Measurements from ENCODE around the gene FLOT1. TPM values are rescaled to one million over a fixed set of nuclear protein-coding genes. Genes with fewer than 3 reads are reported as not detected.
A peak's percentile ranks its signal among the peaks of the same experiment; 100 is the strongest.

Gene FLOT1
- total and polyA plus RNA-seq, 2 of the 13 experiments (the other 11 are each of a cell fraction or from before 2014, with no cell fraction given) = 82.3 to 130 TPM

DNA sequence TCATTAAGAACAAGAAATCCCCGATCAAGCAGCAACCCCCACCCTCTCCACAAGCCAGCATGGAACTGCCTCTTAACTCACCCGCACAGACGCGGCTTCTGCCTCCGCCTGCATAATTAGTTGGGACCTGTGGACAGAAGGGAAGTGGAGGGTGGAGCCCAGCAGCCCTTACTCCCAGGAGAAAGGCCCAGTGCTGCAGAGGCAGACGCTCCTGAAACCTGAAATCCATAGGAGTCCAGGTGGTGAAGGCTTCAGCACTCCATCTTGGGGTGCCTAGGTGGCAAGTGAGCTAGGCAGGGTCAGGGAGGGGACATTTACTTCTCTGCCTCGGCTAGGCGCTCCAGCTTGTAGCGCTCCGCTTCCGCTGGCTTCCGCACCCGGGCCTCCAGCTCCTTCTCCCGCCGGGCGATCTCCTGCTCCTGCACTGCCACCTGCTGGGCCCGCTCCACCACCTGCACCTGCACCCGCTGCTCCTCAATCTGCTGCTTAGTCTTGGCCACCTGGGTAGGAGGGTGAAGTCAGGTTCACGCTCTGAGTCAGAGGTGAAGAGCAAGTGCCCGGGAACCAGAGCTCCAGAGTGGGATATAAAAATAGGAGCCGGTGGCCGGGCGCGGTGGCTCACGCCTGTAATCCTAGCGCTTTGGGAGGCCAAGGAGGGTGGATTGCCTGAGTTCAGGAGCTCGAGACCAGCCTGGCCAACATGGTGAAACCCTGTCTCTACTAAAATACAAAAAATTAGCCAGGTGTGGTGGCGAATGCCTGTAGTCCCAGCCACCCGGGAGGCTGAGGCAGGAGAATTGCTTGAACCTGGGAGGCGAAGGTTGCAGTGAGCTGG, 11.7 kb downstream of the FLOT1 start (continued):
- TF ChIP-seq, protein P1, sequence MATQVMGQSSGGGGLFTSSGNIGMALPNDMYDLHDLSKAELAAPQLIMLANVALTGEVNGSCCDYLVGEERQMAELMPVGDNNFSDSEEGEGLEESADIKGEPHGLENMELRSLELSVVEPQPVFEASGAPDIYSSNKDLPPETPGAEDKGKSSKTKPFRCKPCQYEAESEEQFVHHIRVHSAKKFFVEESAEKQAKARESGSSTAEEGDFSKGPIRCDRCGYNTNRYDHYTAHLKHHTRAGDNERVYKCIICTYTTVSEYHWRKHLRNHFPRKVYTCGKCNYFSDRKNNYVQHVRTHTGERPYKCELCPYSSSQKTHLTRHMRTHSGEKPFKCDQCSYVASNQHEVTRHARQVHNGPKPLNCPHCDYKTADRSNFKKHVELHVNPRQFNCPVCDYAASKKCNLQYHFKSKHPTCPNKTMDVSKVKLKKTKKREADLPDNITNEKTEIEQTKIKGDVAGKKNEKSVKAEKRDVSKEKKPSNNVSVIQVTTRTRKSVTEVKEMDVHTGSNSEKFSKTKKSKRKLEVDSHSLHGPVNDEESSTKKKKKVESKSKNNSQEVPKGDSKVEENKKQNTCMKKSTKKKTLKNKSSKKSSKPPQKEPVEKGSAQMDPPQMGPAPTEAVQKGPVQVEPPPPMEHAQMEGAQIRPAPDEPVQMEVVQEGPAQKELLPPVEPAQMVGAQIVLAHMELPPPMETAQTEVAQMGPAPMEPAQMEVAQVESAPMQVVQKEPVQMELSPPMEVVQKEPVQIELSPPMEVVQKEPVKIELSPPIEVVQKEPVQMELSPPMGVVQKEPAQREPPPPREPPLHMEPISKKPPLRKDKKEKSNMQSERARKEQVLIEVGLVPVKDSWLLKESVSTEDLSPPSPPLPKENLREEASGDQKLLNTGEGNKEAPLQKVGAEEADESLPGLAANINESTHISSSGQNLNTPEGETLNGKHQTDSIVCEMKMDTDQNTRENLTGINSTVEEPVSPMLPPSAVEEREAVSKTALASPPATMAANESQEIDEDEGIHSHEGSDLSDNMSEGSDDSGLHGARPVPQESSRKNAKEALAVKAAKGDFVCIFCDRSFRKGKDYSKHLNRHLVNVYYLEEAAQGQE (IDR thresholded peaks at IDR 0.05; ENCODE audit: borderline replicate concordance in 1 of 2, low read depth in 1 of 2, low read length in 2 of 2) = no peak
- TF ChIP-seq ZSCAN29 (CRISPR knock-in tag; conservative IDR thresholded peaks at IDR 0.05) = no peak
- no peak for TF ChIP-seq FOXP1 (IDR thresholded peaks at IDR 0.05)
- TF ChIP-seq FOXP1 (CRISPR knock-in tag; IDR thresholded peaks at IDR 0.05) = no peak
- TF ChIP-seq ZNF282 (IDR thresholded peaks at IDR 0.05; ENCODE audit: partially characterized antibody) = no peak
- TF ChIP-seq, protein P2, sequence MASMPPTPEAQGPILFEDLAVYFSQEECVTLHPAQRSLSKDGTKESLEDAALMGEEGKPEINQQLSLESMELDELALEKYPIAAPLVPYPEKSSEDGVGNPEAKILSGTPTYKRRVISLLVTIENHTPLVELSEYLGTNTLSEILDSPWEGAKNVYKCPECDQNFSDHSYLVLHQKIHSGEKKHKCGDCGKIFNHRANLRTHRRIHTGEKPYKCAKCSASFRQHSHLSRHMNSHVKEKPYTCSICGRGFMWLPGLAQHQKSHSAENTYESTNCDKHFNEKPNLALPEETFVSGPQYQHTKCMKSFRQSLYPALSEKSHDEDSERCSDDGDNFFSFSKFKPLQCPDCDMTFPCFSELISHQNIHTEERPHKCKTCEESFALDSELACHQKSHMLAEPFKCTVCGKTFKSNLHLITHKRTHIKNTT (CRISPR knock-in tag; IDR thresholded peaks at IDR 0.05) = no peak
- no peak for TF ChIP-seq ZNF124 (CRISPR knock-in tag; IDR thresholded peaks at IDR 0.05)
- no peak for TF ChIP-seq NFATC3 (CRISPR knock-in tag; IDR thresholded peaks at IDR 0.05)
- TF ChIP-seq, protein P3, sequence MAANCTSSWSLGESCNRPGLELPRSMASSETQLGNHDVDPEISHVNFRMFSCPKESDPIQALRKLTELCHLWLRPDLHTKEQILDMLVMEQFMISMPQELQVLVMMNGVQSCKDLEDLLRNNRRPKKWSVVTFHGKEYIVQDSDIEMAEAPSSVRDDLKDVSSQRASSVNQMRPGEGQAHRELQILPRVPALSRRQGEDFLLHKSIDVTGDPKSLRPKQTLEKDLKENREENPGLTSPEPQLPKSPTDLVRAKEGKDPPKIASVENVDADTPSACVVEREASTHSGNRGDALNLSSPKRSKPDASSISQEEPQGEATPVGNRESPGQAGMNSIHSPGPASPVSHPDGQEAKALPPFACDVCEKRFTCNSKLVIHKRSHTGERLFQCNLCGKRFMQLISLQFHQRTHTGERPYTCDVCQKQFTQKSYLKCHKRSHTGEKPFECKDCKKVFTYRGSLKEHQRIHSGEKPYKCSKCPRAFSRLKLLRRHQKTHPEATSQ (CRISPR knock-in tag; IDR thresholded peaks at IDR 0.05; ENCODE audit: borderline replicate concordance) = no peak
- no peak for TF ChIP-seq ZNF572 (CRISPR knock-in tag; IDR thresholded peaks at IDR 0.05)
- no peak for TF ChIP-seq HOXD1 (CRISPR knock-in tag; IDR thresholded peaks at IDR 0.05)
- TF ChIP-seq NR1H2 (CRISPR knock-in tag; IDR thresholded peaks at IDR 0.05; ENCODE audit: borderline replicate concordance, low read depth) = no peak
- peak; percentile 31; the same call in 1 of the 2 replicates for TF ChIP-seq CBX5 (CRISPR knock-in tag; IDR thresholded peaks at IDR 0.05; ENCODE audit: borderline replicate concordance)
- TF ChIP-seq, protein P4, sequence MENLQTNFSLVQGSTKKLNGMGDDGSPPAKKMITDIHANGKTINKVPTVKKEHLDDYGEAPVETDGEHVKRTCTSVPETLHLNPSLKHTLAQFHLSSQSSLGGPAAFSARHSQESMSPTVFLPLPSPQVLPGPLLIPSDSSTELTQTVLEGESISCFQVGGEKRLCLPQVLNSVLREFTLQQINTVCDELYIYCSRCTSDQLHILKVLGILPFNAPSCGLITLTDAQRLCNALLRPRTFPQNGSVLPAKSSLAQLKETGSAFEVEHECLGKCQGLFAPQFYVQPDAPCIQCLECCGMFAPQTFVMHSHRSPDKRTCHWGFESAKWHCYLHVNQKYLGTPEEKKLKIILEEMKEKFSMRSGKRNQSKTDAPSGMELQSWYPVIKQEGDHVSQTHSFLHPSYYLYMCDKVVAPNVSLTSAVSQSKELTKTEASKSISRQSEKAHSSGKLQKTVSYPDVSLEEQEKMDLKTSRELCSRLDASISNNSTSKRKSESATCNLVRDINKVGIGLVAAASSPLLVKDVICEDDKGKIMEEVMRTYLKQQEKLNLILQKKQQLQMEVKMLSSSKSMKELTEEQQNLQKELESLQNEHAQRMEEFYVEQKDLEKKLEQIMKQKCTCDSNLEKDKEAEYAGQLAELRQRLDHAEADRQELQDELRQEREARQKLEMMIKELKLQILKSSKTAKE (CRISPR knock-in tag; IDR thresholded peaks at IDR 0.05; ENCODE audit: borderline replicate concordance) = no peak; the same call in 1 of the 2 replicates
- no peak for TF ChIP-seq ZNF263 (CRISPR knock-in tag; IDR thresholded peaks at IDR 0.05)
- no peak for TF ChIP-seq ZKSCAN5 (CRISPR knock-in tag; IDR thresholded peaks at IDR 0.05)
